Mesenchymal stem cell (in vitro differentiated cells and primary cell): Measurements from ENCODE around the gene SYT17.

Source experiments
- DNase-seq: peaks from one replicate; pipeline ENCODE4 v3.0.0-alpha.2; 2013
- H2AFZ ChIP-seq: one replicate; pipeline ENCODE4 v1.6.1; 2013; ENCODE audit warnings: low read depth, mild to moderate bottlenecking, control low read depth, inconsistent platforms, low read length, moderate library complexity
- H2AK5ac ChIP-seq: 2 replicates; pipeline ENCODE4 v1.6.1; 2013; ENCODE audit warnings: low read length, moderate library complexity, mild to moderate bottlenecking, inconsistent platforms; ENCODE audit not compliant: severe bottlenecking
- H2BK120ac ChIP-seq: one replicate; pipeline ENCODE4 v1.6.1; 2013; ENCODE audit warnings: low read depth, mild to moderate bottlenecking, inconsistent platforms, low read length, moderate library complexity
- H2BK12ac ChIP-seq, 2 experiments: one replicate each; pipeline ENCODE4 v1.6.1; 2013; ENCODE audit warnings: inconsistent platforms in 2 of 2, low read length in 2 of 2, mild to moderate bottlenecking in 2 of 2, moderate library complexity in 2 of 2, control low read depth in 1 of 2
- H2BK15ac ChIP-seq: one replicate; pipeline ENCODE4 v1.6.1; 2013; ENCODE audit warnings: mild to moderate bottlenecking, low read depth, inconsistent platforms; ENCODE audit not compliant: poor library complexity, severe bottlenecking
- H2BK5ac ChIP-seq: 2 replicates; pipeline ENCODE4 v1.6.1; 2013; ENCODE audit warnings: low read depth, mild to moderate bottlenecking, low read length, control low read depth, inconsistent platforms; ENCODE audit not compliant: poor library complexity, severe bottlenecking
- H3K14ac ChIP-seq, 2 experiments: one replicate each; pipeline ENCODE4 v1.6.1; 2013; ENCODE audit warnings: inconsistent platforms in 2 of 2, low read length in 2 of 2, control low read depth in 1 of 2, mild to moderate bottlenecking in 1 of 2, moderate library complexity in 1 of 2
- H3K18ac ChIP-seq, 2 experiments: one replicate each; pipeline ENCODE4 v1.6.1; 2013; ENCODE audit warnings: inconsistent platforms in 2 of 2, low read length in 2 of 2, control low read depth in 1 of 2, low read depth in 1 of 2, mild to moderate bottlenecking in 1 of 2
- H3K23ac ChIP-seq, 2 experiments: one replicate each; pipeline ENCODE4 v1.6.1; 2013; ENCODE audit warnings: inconsistent platforms in 2 of 2, low read length in 2 of 2, mild to moderate bottlenecking in 2 of 2, moderate library complexity in 2 of 2, control low read depth in 1 of 2
- H3K27ac ChIP-seq: 2 replicates; pipeline ENCODE4 v1.5.1; 2013; ENCODE audit warnings: mild to moderate bottlenecking, moderate library complexity, low read length, control low read depth, inconsistent platforms; ENCODE audit not compliant: poor library complexity, severe bottlenecking
- H3K27me3 ChIP-seq, 2 experiments: 2 replicates each; pipeline versions ENCODE4 v1.6.1 to v1.7.0; 2013; ENCODE audit warnings: low read length in 2 of 2, mild to moderate bottlenecking in 2 of 2, moderate library complexity in 2 of 2, control low read depth in 1 of 2, inconsistent platforms in 1 of 2; ENCODE audit not compliant: control insufficient read depth in 1 of 2, insufficient read depth in 1 of 2
- H3K36me3 ChIP-seq, 2 experiments: 2 replicates each; pipeline versions ENCODE4 v1.6.1 to v1.7.0; 2013; ENCODE audit warnings: low read length in 2 of 2, control low read depth in 1 of 2, inconsistent platforms in 1 of 2, low read depth in 1 of 2, mild to moderate bottlenecking in 1 of 2; ENCODE audit not compliant: insufficient read depth in 2 of 2, control insufficient read depth in 1 of 2
- H3K4ac ChIP-seq, 2 experiments: one replicate each; pipeline ENCODE4 v1.6.1; 2013; ENCODE audit warnings: inconsistent platforms in 2 of 2, low read length in 2 of 2, mild to moderate bottlenecking in 2 of 2, moderate library complexity in 2 of 2, control low read depth in 1 of 2, low read depth in 1 of 2
- H3K4me1 ChIP-seq: 2 replicates; pipeline ENCODE4 v1.6.1; 2013; ENCODE audit warnings: low read depth, low read length, control low read depth; ENCODE audit not compliant: control insufficient read depth, insufficient read depth
- H3K4me2 ChIP-seq: 2 replicates; pipeline ENCODE4 v1.6.1; 2013; ENCODE audit warnings: low read length, mild to moderate bottlenecking, inconsistent platforms; ENCODE audit not compliant: poor library complexity, severe bottlenecking
- H3K4me3 ChIP-seq, 2 experiments: 2 replicates each; pipeline versions ENCODE4 v1.5.1 to v1.7.0; 2013; ENCODE audit warnings: low read length in 2 of 2, mild to moderate bottlenecking in 2 of 2, control low read depth in 1 of 2, low read depth in 1 of 2; ENCODE audit not compliant: insufficient read depth in 1 of 2
- H3K79me1 ChIP-seq: replicated peaks from 2 replicates; pipeline ENCODE4 v1.6.1; 2013; ENCODE audit warnings: mild to moderate bottlenecking, control low read depth, low read length, inconsistent platforms; ENCODE audit not compliant: poor library complexity, severe bottlenecking
- H3K9ac ChIP-seq: 2 replicates; pipeline ENCODE4 v1.7.0; 2013; ENCODE audit warnings: mild to moderate bottlenecking, low read length, moderate library complexity
- H3K9me3 ChIP-seq: 2 replicates; pipeline ENCODE4 v1.7.0; 2013; ENCODE audit warnings: mild to moderate bottlenecking, low read length; ENCODE audit not compliant: control insufficient read depth
- H4K8ac ChIP-seq: one replicate; pipeline ENCODE4 v1.6.1; 2013; ENCODE audit warnings: inconsistent platforms, mild to moderate bottlenecking, low read length, moderate library complexity
- H4K91ac ChIP-seq: one replicate; pipeline ENCODE4 v1.6.1; 2013; ENCODE audit warnings: mild to moderate bottlenecking, low read length, inconsistent platforms
- WGBS: methylation state at CpG from one replicate; pipeline ENCODE4 v1.1.7; 2013; ENCODE audit warnings: mixed read lengths; 5-methylcytosine and 5-hydroxymethylcytosine counted together

The SYT17 gene

GRCh38 chr16:19245326-19245925, 77.4 kb downstream of the SYT17 start:
- no peak overlapping the region for H3K23ac ChIP-seq
- H3K4me2 ChIP-seq = no peak overlapping the region
- no peak overlapping the region for H2BK5ac ChIP-seq
- no peak overlapping the region for H3K14ac ChIP-seq
- H3K27ac ChIP-seq = no peak overlapping the region
- no peaks in the 10 kb centered on the region for H3K9me3 ChIP-seq
- H3K4me1 ChIP-seq = no peaks in the 10 kb centered on the region
- no peak overlapping the region for H3K4ac ChIP-seq
- no peak overlapping the region for H4K91ac ChIP-seq
- no peak overlapping the region for H2AK5ac ChIP-seq
- DNase-seq = no peak
- no peak overlapping the region for H3K9ac ChIP-seq
- H2BK120ac ChIP-seq = no peak overlapping the region
- no peak overlapping the region for H2BK12ac ChIP-seq
- H3K4me3 ChIP-seq = no peak overlapping the region
- no peak overlapping the region for H3K18ac ChIP-seq
- no peaks in the 10 kb centered on the region for H3K27me3 ChIP-seq
- no peak overlapping the region for H2BK15ac ChIP-seq
- no peaks in the 10 kb centered on the region for H3K36me3 ChIP-seq
- no peak overlapping the region for H2AFZ ChIP-seq
- 76% methylated on average over 5 of the region's 8 CpGs for WGBS
- no peak overlapping the region for H4K8ac ChIP-seq
- no peaks in the 10 kb centered on the region for H3K79me1 ChIP-seq

GRCh38 chr16:19252904-19253303, 84.9 kb downstream of the SYT17 start:
- H3K79me1 ChIP-seq = no peaks in the 10 kb centered on the region
- no peak overlapping the region for H2AK5ac ChIP-seq
- H3K23ac ChIP-seq = no peak overlapping the region
- no peak overlapping the region for H3K14ac ChIP-seq
- H3K9me3 ChIP-seq = no peaks in the 10 kb centered on the region
- H4K91ac ChIP-seq = no peak overlapping the region
- no peak overlapping the region for H3K27ac ChIP-seq
- H2AFZ ChIP-seq = no peak overlapping the region
- no peak overlapping the region for H3K4me2 ChIP-seq
- H3K36me3 ChIP-seq = no peaks in the 10 kb centered on the region
- no peak overlapping the region for H4K8ac ChIP-seq
- no peak overlapping the region for H3K9ac ChIP-seq
- no peak overlapping the region for H3K18ac ChIP-seq
- H2BK12ac ChIP-seq = no peak overlapping the region
- H2BK15ac ChIP-seq = no peak overlapping the region
- H2BK5ac ChIP-seq = no peak overlapping the region
- H3K27me3 ChIP-seq = peaks cover 3% of the 10 kb centered on the region in 2 experiments
- no peak overlapping the region for H3K4me3 ChIP-seq
- 50% methylated on average over 1 of the region's 2 CpGs for WGBS
- no peak for DNase-seq
- H2BK120ac ChIP-seq = no peak overlapping the region
- H3K4ac ChIP-seq = no peak overlapping the region
- H3K4me1 ChIP-seq = no peaks in the 10 kb centered on the region

GRCh38 chr16:19254611-19255010, 86.6 kb downstream of the SYT17 start:
- no peak overlapping the region for H3K4ac ChIP-seq
- no peak overlapping the region for H3K23ac ChIP-seq
- no peak for DNase-seq
- no peak overlapping the region for H3K9ac ChIP-seq
- peaks cover 3 to 11% of the 10 kb centered on the region in 2 experiments for H3K27me3 ChIP-seq
- no peak overlapping the region for H2AFZ ChIP-seq
- H3K9me3 ChIP-seq = no peaks in the 10 kb centered on the region
- H3K4me1 ChIP-seq = no peaks in the 10 kb centered on the region
- H3K79me1 ChIP-seq = no peaks in the 10 kb centered on the region
- H4K91ac ChIP-seq = no peak overlapping the region
- H2BK15ac ChIP-seq = no peak overlapping the region
- H3K14ac ChIP-seq = no peak overlapping the region
- no peak overlapping the region for H2BK5ac ChIP-seq
- H3K36me3 ChIP-seq = no peaks in the 10 kb centered on the region
- H3K4me2 ChIP-seq = no peak overlapping the region
- H2BK120ac ChIP-seq = no peak overlapping the region
- no peak overlapping the region for H2BK12ac ChIP-seq
- H3K18ac ChIP-seq = no peak overlapping the region
- no peak overlapping the region for H3K27ac ChIP-seq
- 83% methylated on average over 4 of the region's 4 CpGs for WGBS
- no peak overlapping the region for H2AK5ac ChIP-seq
- H4K8ac ChIP-seq = no peak overlapping the region
- H3K4me3 ChIP-seq = no peak overlapping the region

- peaks cover 0 to 1% of the 10 kb centered on the region in 2 experiments for H3K27me3 ChIP-seq
- H3K14ac ChIP-seq = no peak overlapping the region
- no peak for DNase-seq
- H3K36me3 ChIP-seq = no peaks in the 10 kb centered on the region
- H4K91ac ChIP-seq = no peak overlapping the region
- no peak overlapping the region for H3K9ac ChIP-seq
- H3K9me3 ChIP-seq = peaks cover 12% of the 10 kb centered on the region
- no peak overlapping the region for H2BK120ac ChIP-seq
- no peaks in the 10 kb centered on the region for H3K4me1 ChIP-seq
- no peak overlapping the region for H2AK5ac ChIP-seq
- H2BK5ac ChIP-seq = no peak overlapping the region
- H2BK15ac ChIP-seq = no peak overlapping the region
- H3K23ac ChIP-seq = no peak overlapping the region
- no peak overlapping the region for H2BK12ac ChIP-seq
- no peaks in the 10 kb centered on the region for H3K79me1 ChIP-seq
- no peak overlapping the region for H3K27ac ChIP-seq
- H4K8ac ChIP-seq = no peak overlapping the region
- 82% methylated on average over 3 of the region's 4 CpGs for WGBS
- no peak overlapping the region for H3K18ac ChIP-seq
- no peak overlapping the region for H3K4me2 ChIP-seq
- no peak overlapping the region for H3K4me3 ChIP-seq
- no peak overlapping the region for H2AFZ ChIP-seq
- H3K4ac ChIP-seq = no peak overlapping the region
Observed at GRCh38 chr16:19264123-19264673, 96.2 kb downstream of the SYT17 start.
